ENCODE results near the gene CD69.

- TF ChIP-seq EZH2 (IDR thresholded peaks at IDR 0.05; ENCODE audit: borderline replicate concordance, insufficient read depth, low read depth, low read length, poor library complexity, severe bottlenecking) (no peak), CTCF (IDR thresholded peaks at IDR 0.05) (no peak)
These were observed 23.6 kb upstream of the CD69 start for GRCh38 chr12:9784326-9784725.
